Suprapubic skin (tissue), 4 donors: ENCODE results near the gene CYP2J2. TPM values are rescaled to one million over a fixed set of nuclear protein-coding genes. Genes with fewer than 3 reads are reported as not detected.

Experiments used
- DNase-seq, 2 donors: peaks; one replicate each; pipeline ENCODE4 v3.0.0-alpha.2; 2019; ENCODE audit warnings: low spot score in 2 of 2
- H3K27ac ChIP-seq: fragments of 200-600 bp; sonication (generic); one replicate; pipeline ENCODE4 v1.5.1; 2019
- H3K27me3 ChIP-seq: fragments of 200-600 bp; sonication (generic); one replicate; pipeline ENCODE4 v1.5.1; 2019
- H3K36me3 ChIP-seq: fragments of 200-600 bp; sonication (generic); one replicate; pipeline ENCODE4 v1.5.1; 2019
- H3K4me1 ChIP-seq: fragments of 200-600 bp; sonication (generic); one replicate; pipeline ENCODE4 v1.5.1; 2019
- H3K4me3 ChIP-seq: fragments of 200-600 bp; sonication (generic); one replicate; pipeline ENCODE4 v1.5.1; 2019; ENCODE audit warnings: mild to moderate bottlenecking
- H3K9me3 ChIP-seq: fragments of 200-600 bp; sonication (generic); one replicate; pipeline ENCODE4 v1.5.1; 2019
- EP300 ChIP-seq: sonication (generic); formaldehyde crosslinking; IDR thresholded peaks from one replicate; pipeline ENCODE4 v1.6.1; 2017; ENCODE audit warnings: antibody characterized with exemption
- POLR2A ChIP-seq, 2 donors: fragments of 450-650 bp; IDR thresholded peaks; one replicate each; pipeline ENCODE4 v1.6.1; 2017; ENCODE audit warnings: antibody characterized with exemption in 2 of 2, mild to moderate bottlenecking in 2 of 2, moderate library complexity in 2 of 2
- POLR2AphosphoS5 ChIP-seq, 3 donors: sonication (generic); formaldehyde crosslinking; IDR thresholded peaks; one replicate each; pipeline ENCODE4 v1.6.1; 2017; ENCODE audit warnings: antibody characterized with exemption in 3 of 3
- WGBS: methylation state at CpG from one replicate; pipeline ENCODE4 v1.1.5; 2018; 5-methylcytosine and 5-hydroxymethylcytosine counted together
- total RNA-seq, 4 donors: library from RNA; depleted of rRNA; stranded (reverse); fragments of >200 nt; gene quantifications; one replicate each; pipeline ENCODE4 v1.1.0, GENCODE V29; 2016
- TF ChIP-seq, protein P1 (sequence below), 2 donors: fragments of 200-600 bp in 1 of 2; fragments of 450-650 bp in 1 of 2; sonication (generic) in 1 of 2; IDR thresholded peaks; one replicate each; pipeline ENCODE4 v1.5.1; 2016 to 2019; ENCODE audit warnings: antibody characterized with exemption in 2 of 2, mild to moderate bottlenecking in 1 of 2, moderate library complexity in 1 of 2

The CYP2J2 gene
- total RNA-seq, 4 donors from 2014 or later = 5.5 to 16.9 (median 14.8) TPM

DNA sequence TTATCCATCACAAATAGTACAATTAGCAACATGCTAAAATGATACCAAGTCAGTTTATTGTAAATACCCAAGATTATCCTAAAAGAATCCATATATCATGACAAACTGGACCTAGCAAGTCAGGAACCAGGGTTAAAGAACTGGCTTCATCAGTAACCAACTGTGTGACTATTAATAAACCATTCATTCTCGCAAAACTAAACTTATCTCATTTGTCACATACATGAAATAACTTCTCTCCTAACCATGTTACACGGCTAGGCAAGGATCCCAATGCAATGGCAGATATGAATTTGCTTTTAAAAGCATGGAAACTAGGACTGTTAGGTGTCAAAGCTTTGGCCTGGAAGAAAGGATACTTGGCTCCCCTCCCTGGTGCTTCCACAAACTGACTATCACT lies 29.4 kb downstream of the CYP2J2 start:
- H3K27me3 ChIP-seq = peaks cover 2% of the 10 kb centered on the region
- H3K4me3 ChIP-seq = no peak overlapping the region
- no peak for TF ChIP-seq POLR2A (IDR thresholded peaks at IDR 0.05)
- TF ChIP-seq, protein P1, sequence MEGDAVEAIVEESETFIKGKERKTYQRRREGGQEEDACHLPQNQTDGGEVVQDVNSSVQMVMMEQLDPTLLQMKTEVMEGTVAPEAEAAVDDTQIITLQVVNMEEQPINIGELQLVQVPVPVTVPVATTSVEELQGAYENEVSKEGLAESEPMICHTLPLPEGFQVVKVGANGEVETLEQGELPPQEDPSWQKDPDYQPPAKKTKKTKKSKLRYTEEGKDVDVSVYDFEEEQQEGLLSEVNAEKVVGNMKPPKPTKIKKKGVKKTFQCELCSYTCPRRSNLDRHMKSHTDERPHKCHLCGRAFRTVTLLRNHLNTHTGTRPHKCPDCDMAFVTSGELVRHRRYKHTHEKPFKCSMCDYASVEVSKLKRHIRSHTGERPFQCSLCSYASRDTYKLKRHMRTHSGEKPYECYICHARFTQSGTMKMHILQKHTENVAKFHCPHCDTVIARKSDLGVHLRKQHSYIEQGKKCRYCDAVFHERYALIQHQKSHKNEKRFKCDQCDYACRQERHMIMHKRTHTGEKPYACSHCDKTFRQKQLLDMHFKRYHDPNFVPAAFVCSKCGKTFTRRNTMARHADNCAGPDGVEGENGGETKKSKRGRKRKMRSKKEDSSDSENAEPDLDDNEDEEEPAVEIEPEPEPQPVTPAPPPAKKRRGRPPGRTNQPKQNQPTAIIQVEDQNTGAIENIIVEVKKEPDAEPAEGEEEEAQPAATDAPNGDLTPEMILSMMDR (IDR thresholded peaks at IDR 0.05) = no peak
- no peak for TF ChIP-seq POLR2AphosphoS5 (IDR thresholded peaks at IDR 0.05)
- no peak for TF ChIP-seq EP300
- no peaks in the 10 kb centered on the region for H3K9me3 ChIP-seq
- H3K36me3 ChIP-seq = no peaks in the 10 kb centered on the region
- whole genome bisulfite sequencing = 85% methylated on average over 2 of the region's 2 CpGs
- no peak for DNase-seq
- H3K4me1 ChIP-seq = no peaks in the 10 kb centered on the region
- H3K27ac ChIP-seq = no peak overlapping the region

DNA sequence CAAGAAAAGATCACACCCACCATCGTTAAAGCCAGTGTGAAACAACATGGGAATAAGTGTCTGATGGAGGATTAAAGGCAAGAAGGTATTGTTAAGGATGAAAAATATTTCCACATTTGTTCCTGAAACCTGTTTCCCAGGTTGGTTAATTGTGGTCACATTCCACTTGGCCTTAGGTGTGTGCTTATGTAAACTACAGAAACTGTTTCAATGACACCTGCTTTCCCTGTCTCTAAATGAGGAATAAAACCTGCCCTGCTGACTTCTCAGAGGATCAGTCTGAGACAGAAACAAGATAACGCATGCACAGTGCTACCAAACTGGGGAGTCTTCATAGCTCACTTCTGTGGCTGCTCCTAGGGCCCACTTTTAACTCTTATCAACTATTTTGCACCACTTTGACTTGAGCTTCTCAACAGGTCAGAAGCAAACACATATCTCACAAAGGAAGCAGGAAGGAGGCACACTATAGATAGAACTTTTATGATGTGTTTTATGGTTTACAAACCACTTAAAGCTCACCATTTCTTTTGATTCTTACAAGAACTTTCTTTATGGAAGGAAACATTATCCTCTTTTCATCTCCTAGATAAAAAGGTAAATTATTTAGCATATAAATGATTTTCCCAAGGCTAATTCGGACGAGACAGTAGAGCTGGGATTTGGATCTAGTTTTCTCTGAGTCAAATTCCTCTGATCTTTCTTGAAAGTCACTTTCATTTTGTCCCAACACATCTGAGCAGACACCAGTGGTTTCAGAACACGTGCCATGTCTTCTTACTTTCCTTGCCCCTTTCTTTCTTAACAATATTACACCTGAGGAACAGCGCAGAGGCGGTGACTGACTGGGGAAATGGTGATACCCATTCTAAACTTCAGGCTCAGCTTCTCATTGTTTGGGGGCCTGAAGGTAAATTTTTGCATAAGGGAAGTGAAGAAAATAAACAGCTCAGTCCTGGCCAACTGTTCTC lies 33.4 kb downstream of the CYP2J2 start:
- WGBS = 72% methylated on average over 7 of the region's 7 CpGs
- TF ChIP-seq, protein P1 (IDR thresholded peaks at IDR 0.05) = no peak
- TF ChIP-seq POLR2AphosphoS5 (IDR thresholded peaks at IDR 0.05) (no peak), POLR2A (IDR thresholded peaks at IDR 0.05) (no peak), EP300 (no peak)
- no peaks in the 10 kb centered on the region for H3K27me3 ChIP-seq
- peaks cover 10% of the 10 kb centered on the region for H3K9me3 ChIP-seq
- DNase-seq = no peak
- H3K27ac ChIP-seq = no peak overlapping the region
- H3K4me1 ChIP-seq = no peaks in the 10 kb centered on the region
- no peaks in the 10 kb centered on the region for H3K36me3 ChIP-seq
- no peak overlapping the region for H3K4me3 ChIP-seq

DNA sequence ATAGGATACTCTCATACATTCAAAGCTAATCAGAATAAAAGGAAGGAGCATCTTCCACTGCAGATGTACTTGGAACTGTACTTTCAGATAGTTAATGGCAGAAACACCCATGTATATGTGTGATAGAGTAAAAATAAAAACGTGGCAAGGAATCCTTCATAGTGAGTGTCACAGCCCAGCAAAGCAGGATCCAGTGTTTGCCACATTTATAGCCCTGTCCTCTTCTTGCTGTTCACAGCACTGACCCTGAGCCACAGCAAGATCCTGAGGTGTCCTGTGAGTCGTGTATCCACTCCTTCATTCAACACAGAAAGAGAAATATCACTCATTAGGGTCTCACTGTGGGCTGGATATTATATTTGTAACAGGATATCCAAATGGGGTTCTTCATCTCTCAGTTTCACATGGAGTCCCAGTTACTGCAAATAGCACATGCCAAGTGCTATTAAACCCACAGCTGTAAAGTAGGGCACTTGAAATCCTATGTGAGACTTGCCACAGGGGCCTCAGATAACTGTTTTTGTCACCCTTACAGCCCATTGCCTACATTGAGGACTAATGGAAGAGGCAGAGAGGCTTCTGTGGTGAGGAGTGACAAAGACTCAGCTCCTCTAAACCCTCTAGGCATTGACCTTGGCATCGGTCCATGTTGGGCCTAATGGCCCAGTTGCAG lies 41.3 kb downstream of the CYP2J2 start:
- no peak for TF ChIP-seq POLR2AphosphoS5 (IDR thresholded peaks at IDR 0.05)
- no peaks in the 10 kb centered on the region for H3K4me1 ChIP-seq
- H3K9me3 ChIP-seq = peaks cover 8% of the 10 kb centered on the region
- no peaks in the 10 kb centered on the region for H3K27me3 ChIP-seq
- H3K27ac ChIP-seq = no peak overlapping the region
- WGBS = 61% methylated on average over 3 of the region's 3 CpGs
- H3K4me3 ChIP-seq = no peak overlapping the region
- no peaks in the 10 kb centered on the region for H3K36me3 ChIP-seq
- no peak for DNase-seq

DNA sequence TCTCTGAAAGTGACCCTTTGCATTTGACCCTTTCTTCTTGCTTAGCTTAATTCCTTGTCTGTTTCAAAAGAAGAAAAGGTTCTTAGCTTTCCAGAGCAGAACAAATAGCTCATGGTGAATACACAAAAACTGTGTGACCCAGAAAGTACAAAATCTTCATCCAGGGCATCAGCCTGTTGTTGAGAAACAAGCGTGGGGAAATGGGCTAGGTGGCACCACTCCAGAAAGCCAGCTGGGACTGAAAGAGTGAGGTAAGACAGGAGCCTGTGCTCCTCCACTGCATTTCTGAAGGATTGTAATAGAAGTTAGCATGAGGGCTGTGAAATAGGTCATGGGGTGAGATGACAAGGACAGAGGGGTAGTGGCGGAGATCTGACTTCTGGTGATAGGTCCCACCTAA lies 45.8 kb downstream of the CYP2J2 start:
- no peak for TF ChIP-seq EP300
- no peak for TF ChIP-seq POLR2AphosphoS5 (IDR thresholded peaks at IDR 0.05)
- TF ChIP-seq POLR2A (IDR thresholded peaks at IDR 0.05) = no peak
- TF ChIP-seq, protein P1 (IDR thresholded peaks at IDR 0.05) = no peak
- Histone ChIP-seq H3K36me3 (no peaks in the 10 kb centered on the region), H3K9me3 (no peaks in the 10 kb centered on the region), H3K4me3 (no peak overlapping the region), H3K4me1 (no peaks in the 10 kb centered on the region), H3K27me3 (no peaks in the 10 kb centered on the region), H3K27ac (no peak overlapping the region)
- WGBS = 78% methylated on average over 2 of the region's 2 CpGs
- DNase-seq = no peak

DNA sequence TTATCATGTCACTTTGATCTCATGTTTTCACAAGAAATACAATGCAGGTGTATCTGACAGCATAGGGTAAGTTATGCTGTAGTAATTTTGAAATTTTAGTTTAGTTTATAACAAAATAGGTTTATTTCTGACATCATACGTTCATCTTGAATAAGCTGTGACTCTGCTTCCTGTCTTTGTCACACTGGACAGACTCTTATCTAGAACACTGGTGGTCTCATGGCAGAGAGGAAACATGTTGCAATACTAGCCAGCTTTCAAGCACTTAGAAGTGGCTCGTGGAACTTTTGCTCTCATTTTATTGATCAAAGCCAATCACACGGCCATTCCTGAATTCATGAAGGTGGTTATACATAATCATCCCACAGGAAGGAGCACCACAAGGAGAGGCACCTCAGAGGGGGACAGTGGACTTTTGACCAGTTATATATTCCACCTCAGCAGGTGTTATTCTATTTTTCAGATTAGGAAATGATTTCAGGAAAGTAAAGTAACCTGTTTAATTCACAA lies 46.5 kb downstream of the CYP2J2 start:
- no peak for DNase-seq
- no peak overlapping the region for H3K27ac ChIP-seq

More for the DNA sequence above, 46.5 kb downstream of the CYP2J2 start:
- 70% methylated on average over 3 of the region's 3 CpGs for WGBS
- H3K4me1 ChIP-seq = no peaks in the 10 kb centered on the region
- no peaks in the 10 kb centered on the region for H3K9me3 ChIP-seq
- H3K27me3 ChIP-seq = no peaks in the 10 kb centered on the region
- H3K36me3 ChIP-seq = no peaks in the 10 kb centered on the region
- no peak for TF ChIP-seq POLR2A (IDR thresholded peaks at IDR 0.05)
- TF ChIP-seq, protein P1 (IDR thresholded peaks at IDR 0.05) = no peak
- TF ChIP-seq EP300 = no peak
- no peak for TF ChIP-seq POLR2AphosphoS5 (IDR thresholded peaks at IDR 0.05)
- no peak overlapping the region for H3K4me3 ChIP-seq
